ENCODE measurements around the gene FGD2.

FGD2 gene

GRCh38 chr6:37014667-37015066 is 9.2 kb downstream of the FGD2 start:
- Histone ChIP-seq H3K4me3 (no peak overlapping the region), H3K27me3 (no peaks in the 10 kb centered on the region), H3K36me3 (no peaks in the 10 kb centered on the region), H3K27ac (no peak overlapping the region), H3K4me1 (peaks cover 0 to 13% (median 6%) of the 10 kb centered on the region in 4 donors), H3K9me3 (no peaks in the 10 kb centered on the region)
- TF ChIP-seq CTCF (IDR thresholded peaks at IDR 0.05), result no peak
- intact Hi-C loops (cut with DNase I; ENCODE audit: low total_unique reads), result loop anchor here (5.0 to 10.0 kb wide), 2 partner anchors 130 to 247 kb away; partner anchors contain the start of gene C6orf89
- no peak for DNase-seq

GRCh38 chr6:37015532-37015931 is 10.1 kb downstream of the FGD2 start:
- TF ChIP-seq CTCF (IDR thresholded peaks at IDR 0.05), result no peak
- Histone ChIP-seq H3K27me3 (no peaks in the 10 kb centered on the region), H3K4me3 (no peak overlapping the region), H3K36me3 (no peaks in the 10 kb centered on the region), H3K9me3 (no peaks in the 10 kb centered on the region), H3K27ac (no peak overlapping the region), H3K4me1 (peaks cover 0 to 13% (median 6%) of the 10 kb centered on the region in 4 donors)
- DNase-seq, result no peak
- intact Hi-C loops (cut with DNase I; ENCODE audit: low total_unique reads), result loop anchor here (5.0 to 10.0 kb wide), 2 partner anchors 131 to 248 kb away; partner anchors contain the start of gene C6orf89

GRCh38 chr6:37016995-37017394 is 11.5 kb downstream of the FGD2 start:
- intact Hi-C loops (cut with DNase I; ENCODE audit: low total_unique reads), result loop anchor here (5.0 to 10.0 kb wide), 2 partner anchors 132 to 250 kb away; partner anchors contain the start of gene C6orf89
- Histone ChIP-seq H3K4me3 (no peak overlapping the region), H3K36me3 (no peaks in the 10 kb centered on the region), H3K4me1 (peaks cover 0 to 13% (median 6%) of the 10 kb centered on the region in 4 donors), H3K27ac (no peak overlapping the region), H3K27me3 (no peaks in the 10 kb centered on the region), H3K9me3 (no peaks in the 10 kb centered on the region)
- DNase-seq, result no peak
- no peak for TF ChIP-seq CTCF (IDR thresholded peaks at IDR 0.05)

- TF ChIP-seq CTCF (IDR thresholded peaks at IDR 0.05), result no peak
- Histone ChIP-seq H3K9me3 (no peaks in the 10 kb centered on the region), H3K36me3 (no peaks in the 10 kb centered on the region), H3K27me3 (no peaks in the 10 kb centered on the region), H3K4me1 (peaks cover 0 to 13% (median 6%) of the 10 kb centered on the region in 4 donors), H3K4me3 (no peak overlapping the region), H3K27ac (peak overlapping the region in 1 of 2 donors; percentile 64)
- intact Hi-C loops (cut with DNase I; ENCODE audit: low total_unique reads), result loop anchor here (5.0 to 10.0 kb wide), 2 partner anchors 133 to 250 kb away; partner anchors contain the start of gene C6orf89
- DNase-seq, result no peak
These were observed 12.2 kb downstream of the FGD2 start for GRCh38 chr6:37017606-37018197.

- no peak overlapping the region for H3K4me3 ChIP-seq
- peak; percentile 90 to 93 for DNase-seq
- H3K27ac ChIP-seq, result peak overlapping the region in 1 of 2 donors; percentile 64
- no peaks in the 10 kb centered on the region for H3K36me3 ChIP-seq
- no peaks in the 10 kb centered on the region for H3K9me3 ChIP-seq
- intact Hi-C loops (cut with DNase I; ENCODE audit: low total_unique reads), result loop anchor here (5.0 to 10.0 kb wide), 2 partner anchors 134 to 251 kb away; partner anchors contain the start of gene C6orf89
- TF ChIP-seq CTCF (IDR thresholded peaks at IDR 0.05), result peak; percentile 82 to 88
- no peaks in the 10 kb centered on the region for H3K27me3 ChIP-seq
- H3K4me1 ChIP-seq, result peaks cover 0 to 13% (median 6%) of the 10 kb centered on the region in 4 donors
These were observed 13.0 kb downstream of the FGD2 start for GRCh38 chr6:37018198-37019064.
